Effector CD4-positive, alpha-beta T cell (primary cell): ENCODE measurements around the gene ADCY5.
"Not testable (repeated sequence)": the region's sequence is repeated elsewhere in the genome, so short reads cannot be mapped to it uniquely, and the experiment has no call there.

ENCODE experiments used
- DNase-seq: peaks from one replicate; pipeline ENCODE4 v3.0.0-alpha.2; 2020

ADCY5 gene

GRCh38 chr3:123283074-123283473 is 165.8 kb downstream of the ADCY5 start:
- no peak for DNase-seq

GRCh38 chr3:123282461-123282860 is 166.4 kb downstream of the ADCY5 start:
- DNase-seq = no peak

DNA sequence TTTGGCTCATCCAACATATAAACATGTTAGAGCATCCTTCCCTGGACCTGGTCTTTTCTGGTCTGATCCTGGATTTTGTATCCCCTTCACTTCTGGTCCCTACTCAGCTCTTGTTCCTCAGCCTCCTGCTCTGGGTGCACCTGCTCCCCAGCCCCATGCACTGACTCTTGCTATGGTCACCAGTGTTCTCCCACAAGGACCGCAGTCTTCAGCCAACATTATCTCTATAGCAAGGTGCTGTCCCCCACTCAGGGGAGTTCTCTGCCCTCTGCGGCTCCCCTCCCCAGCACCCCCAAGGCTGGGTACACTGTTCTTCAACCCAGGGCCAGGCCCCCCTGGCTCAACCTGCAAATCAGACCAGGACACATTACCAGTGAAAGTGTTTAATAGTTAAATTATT is 167.0 kb downstream of the ADCY5 start:
- DNase-seq = no peak

DNA sequence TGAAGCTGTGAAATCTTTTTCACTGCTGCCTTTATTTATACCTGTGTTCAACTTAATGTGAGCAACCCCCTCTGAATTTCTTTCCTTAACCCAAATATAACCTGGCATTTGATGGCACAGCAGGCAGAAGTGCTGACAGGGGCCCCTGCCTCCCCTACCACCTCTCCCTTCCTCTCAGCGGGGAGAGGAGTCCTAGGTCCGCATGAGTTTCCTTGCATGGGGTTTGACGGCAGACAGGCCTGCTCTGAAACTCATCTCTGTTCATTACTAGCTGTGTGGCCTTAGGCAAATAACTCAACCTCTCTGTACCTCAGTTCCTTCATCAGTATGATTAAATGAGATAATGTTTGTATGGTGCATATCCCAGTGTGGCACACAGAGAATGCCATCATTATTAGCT is 167.5 kb downstream of the ADCY5 start:
- no peak for DNase-seq

DNA sequence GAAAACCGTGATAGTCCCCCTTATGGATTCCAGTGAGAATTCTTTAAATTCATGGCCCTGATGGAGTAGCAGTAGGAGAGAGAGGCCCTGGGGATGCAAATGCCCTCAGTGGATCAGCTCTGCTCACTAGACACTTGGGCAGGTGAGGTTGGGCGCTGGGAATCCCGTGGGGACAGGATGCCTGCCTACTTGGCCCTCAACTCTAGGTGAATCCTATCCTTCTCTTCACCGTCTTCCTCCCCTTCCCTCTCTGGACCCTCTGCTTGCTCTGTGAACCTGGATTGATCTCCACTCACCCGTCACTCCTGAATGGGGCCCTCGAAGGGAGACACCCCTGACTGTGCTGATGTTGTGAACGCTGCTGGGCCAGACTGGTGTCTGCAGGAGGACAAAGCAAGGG is 169.8 kb downstream of the ADCY5 start:
- DNase-seq = no peak

DNA sequence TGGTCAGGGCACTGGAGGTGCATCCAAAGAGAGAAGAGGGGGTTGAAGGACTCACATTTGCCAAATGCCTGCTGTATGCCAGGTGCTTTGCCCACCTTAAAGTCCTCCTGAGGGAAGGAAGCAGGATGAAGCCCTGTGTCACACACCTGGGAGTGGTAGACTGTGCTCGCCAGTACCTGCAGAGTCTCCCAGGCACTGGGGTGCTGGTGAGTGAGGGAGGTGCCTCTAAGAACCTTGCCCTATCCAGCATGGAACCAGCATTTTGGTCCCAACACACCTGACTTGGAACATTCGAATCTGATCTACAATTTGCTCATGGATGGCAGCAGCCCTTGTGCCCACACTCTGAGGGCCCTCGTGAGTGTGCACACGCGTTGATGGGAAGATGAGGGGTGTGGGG is 170.4 kb downstream of the ADCY5 start:
- no peak for DNase-seq

- DNase-seq = no peak
These were observed 171.8 kb downstream of the ADCY5 start for GRCh38 chr3:123277106-123277505.

DNA sequence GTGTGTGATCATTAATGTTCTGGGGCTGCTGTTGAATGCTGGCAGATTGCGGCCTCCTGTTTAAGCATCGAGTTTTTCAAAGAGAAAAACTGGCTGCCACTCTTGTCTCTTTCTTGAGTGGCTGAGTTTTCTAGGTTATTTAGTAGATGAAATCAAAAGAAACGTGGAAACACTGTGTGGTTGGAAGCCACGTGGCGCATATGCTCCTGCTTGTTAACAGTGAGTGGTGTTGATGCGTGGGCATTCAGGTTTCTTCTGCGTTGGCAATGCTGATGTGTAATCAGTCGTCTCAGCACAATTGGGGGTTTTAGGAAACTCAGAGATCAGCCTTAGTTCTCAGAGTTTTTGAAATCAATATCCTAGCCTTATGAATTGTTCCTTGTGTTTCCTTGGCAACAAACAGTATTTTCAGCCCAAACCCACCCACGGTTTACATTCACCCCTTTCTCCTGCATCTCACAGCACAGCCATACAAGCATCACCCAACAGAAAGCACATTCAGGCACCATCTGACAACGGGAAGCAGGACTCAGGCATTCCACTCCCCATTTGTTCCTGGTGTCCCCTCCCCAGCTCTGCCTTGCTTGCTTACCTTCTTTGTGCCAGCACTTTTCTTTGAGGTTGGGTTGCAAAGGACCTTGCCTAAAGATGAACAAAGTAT is 172.4 kb downstream of the ADCY5 start:
- DNase-seq = no peak

DNA sequence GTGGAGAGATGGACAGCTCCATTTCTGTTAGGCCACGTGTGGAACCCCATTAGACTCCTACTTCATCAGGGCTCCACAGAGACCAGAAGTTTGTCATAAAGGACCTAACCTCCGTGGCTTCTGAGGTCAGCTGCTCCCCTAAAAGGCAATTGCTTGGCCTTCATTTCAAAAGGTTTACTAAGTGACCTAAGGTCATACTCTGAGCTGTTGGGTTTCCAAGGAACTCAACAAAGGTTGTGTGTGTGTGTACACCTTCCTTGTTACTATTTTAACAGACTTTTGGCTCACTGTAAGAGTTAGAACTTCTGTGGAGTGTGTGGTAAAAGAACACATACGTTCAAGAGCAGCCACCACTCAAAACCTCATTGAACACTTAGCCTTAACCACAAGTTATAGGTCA is 173.2 kb downstream of the ADCY5 start:
- DNase-seq = no peak

DNA sequence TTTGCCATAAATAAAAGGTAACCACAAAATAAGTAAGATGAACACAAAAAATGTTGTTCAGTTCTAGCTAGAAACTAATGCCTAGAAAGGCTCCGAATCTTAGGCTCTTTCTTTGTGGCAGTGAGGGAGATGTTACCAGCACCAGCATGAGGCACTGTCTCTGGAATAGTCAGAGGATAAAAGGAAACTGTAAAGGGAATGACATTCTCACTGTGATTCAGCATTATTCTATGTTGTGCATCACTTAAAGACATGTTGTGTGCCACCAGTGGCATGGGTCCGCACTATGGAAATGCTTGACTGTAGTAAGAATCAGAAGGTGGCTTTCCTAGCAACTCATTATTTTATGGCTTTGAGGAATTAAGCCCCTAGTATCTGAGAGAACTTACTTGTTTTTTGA is 176.3 kb downstream of the ADCY5 start:
- no peak for DNase-seq

- no peak for DNase-seq
These were observed 177.3 kb downstream of the ADCY5 start for GRCh38 chr3:123271466-123272159.

DNA sequence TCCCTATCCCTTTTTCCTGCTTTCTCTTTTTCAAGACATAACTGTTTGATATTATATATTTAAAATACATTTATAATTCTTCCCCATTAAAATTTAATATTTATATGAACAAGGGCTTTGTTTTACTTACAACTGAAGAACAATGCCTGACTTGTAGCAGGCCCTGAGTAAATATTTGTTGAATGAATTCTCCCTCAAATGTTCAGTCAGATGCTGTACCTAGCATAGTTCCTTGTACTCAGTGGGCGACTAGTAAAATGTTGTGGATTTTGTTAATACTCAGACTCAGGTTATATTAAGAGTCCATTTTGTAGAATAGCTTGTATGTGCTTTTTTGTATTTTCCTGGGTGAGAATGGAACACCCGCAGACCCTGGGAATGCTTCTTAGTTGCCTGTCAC is 178.1 kb downstream of the ADCY5 start:
- DNase-seq = no peak

- no peak for DNase-seq
These were observed 181.1 kb downstream of the ADCY5 start for GRCh38 chr3:123267821-123268220.

GRCh38 chr3:123263941-123264340 is 184.9 kb downstream of the ADCY5 start:
- no peak for DNase-seq

- no peak for DNase-seq
These were observed 186.0 kb downstream of the ADCY5 start for GRCh38 chr3:123262868-123263267.

GRCh38 chr3:123262226-123262625 is 186.7 kb downstream of the ADCY5 start:
- no peak for DNase-seq

GRCh38 chr3:123261666-123262065 is 187.2 kb downstream of the ADCY5 start:
- DNase-seq = no peak

- no peak for DNase-seq
These were observed 190.0 kb downstream of the ADCY5 start for GRCh38 chr3:123258811-123259420.

GRCh38 chr3:123258359-123258758 is 190.5 kb downstream of the ADCY5 start:
- DNase-seq = no peak

GRCh38 chr3:123256256-123256655 is 192.6 kb downstream of the ADCY5 start:
- no peak for DNase-seq

DNA sequence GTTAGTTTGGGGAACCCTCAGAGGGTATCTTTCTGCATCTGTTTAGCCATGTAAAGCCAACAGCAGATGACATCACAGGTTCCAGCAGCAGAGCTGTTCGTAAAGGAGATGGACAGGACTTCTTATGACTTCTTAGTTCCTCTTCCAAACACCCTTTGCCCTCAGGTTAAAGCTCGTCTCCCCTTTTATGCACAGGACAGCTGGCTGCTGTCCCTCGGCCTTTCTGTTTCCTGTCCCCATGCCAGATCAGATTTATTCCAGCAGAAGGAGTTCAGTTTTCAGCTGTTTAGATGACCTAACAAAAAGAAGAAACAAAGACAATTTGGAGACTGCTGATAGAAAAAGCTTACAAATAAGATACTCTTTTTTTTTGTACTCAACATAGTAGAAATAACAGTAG is 202.0 kb downstream of the ADCY5 start:
- no peak for DNase-seq

DNA sequence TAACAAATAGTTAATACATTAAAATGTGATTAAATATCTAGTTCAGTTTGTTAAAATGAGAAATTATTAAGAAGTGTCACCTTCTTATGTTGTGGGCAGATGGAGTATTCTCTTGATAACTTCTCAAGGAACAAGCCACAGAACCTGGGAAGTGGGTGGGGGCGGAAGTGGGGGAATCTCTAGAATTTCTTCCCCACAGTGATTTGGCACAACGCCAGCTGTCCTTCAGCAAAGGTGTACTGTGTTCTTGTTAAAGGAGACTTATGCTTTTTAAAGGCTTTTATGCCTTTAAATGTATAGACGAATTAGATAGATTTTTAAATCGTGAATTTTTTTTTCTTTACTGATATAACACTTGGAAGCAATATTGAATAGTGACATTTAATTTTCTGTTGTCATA is 204.8 kb downstream of the ADCY5 start:
- DNase-seq = peak; percentile 3

GRCh38 chr3:123239756-123240155 is 209.1 kb downstream of the ADCY5 start:
- DNase-seq = no peak

DNA sequence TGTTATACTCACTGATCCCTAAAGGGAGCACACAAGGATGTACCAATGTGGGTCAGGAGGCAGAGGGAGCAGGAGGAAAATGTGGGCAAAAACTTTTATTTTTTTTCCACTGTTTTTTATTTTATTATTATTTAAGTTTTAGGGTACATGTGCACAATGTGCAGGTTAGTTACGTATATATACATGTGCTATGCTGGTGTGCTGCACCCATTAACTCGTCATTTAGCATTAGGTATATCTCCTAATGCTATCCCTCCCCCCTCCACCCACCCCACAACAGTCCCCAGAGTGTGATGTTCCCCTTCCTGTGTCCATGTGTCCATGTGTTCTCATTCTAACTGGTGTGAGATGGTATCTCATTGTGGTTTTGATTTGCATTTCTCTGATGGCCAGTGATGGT is 209.7 kb downstream of the ADCY5 start:
- DNase-seq = not testable (repeated sequence)
